KOPT-K1 (cell line): Measurements from ENCODE around the gene SLF2.

ENCODE experiments used
- H3K27ac ChIP-seq: fragments of 200-600 bp; sonication (generic); 2 replicates; pipeline ENCODE4 v1.5.1; 2016; ENCODE audit warnings: antibody characterized with exemption, mild to moderate bottlenecking, low read depth, low read length; ENCODE audit not compliant: poor library complexity, severe bottlenecking
- H3K36me3 ChIP-seq: fragments of 200-600 bp; sonication (generic); 2 replicates; pipeline ENCODE4 v1.5.1; 2017; ENCODE audit warnings: antibody characterized with exemption, mild to moderate bottlenecking, low read length, moderate library complexity; ENCODE audit not compliant: insufficient read depth
- H3K9me3 ChIP-seq: fragments of 200-600 bp; sonication (generic); 2 replicates; pipeline ENCODE4 v1.5.1; 2017; ENCODE audit warnings: antibody characterized with exemption, low read length, mild to moderate bottlenecking; ENCODE audit not compliant: insufficient read depth, poor library complexity, severe bottlenecking

Gene SLF2

GRCh38 chr10:100888957-100889356, 23.8 kb upstream of the SLF2 start:
- H3K9me3 ChIP-seq = no peaks in the 10 kb centered on the region
- no peak overlapping the region for H3K27ac ChIP-seq
- no peaks in the 10 kb centered on the region for H3K36me3 ChIP-seq

DNA sequence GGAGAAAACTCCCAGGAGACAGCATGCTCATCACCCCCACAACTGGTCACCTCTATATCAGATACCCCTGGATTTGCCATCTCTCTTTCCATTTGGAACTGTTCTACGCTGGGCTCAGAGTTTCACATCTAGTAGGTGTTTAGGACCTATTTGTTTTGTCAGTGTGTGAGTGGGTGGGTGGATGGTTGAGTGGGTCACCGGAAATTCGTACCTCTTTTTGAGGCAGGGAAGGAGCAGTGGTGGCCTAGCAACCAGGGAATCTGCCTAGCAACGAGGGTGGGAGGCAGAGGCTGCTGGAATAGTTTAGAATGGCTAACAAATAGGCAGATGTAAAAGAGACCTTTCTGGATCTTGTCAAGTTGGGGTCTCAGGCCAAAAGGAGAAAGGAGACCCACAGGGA, 23.2 kb upstream of the SLF2 start:
- no peaks in the 10 kb centered on the region for H3K9me3 ChIP-seq
- no peaks in the 10 kb centered on the region for H3K36me3 ChIP-seq
- H3K27ac ChIP-seq = no peak overlapping the region

GRCh38 chr10:100890141-100890672, 22.6 kb upstream of the SLF2 start:
- no peak overlapping the region for H3K27ac ChIP-seq
- H3K36me3 ChIP-seq = no peaks in the 10 kb centered on the region
- H3K9me3 ChIP-seq = no peaks in the 10 kb centered on the region

GRCh38 chr10:100890673-100891317, 22.0 kb upstream of the SLF2 start:
- Histone ChIP-seq H3K27ac (no peak overlapping the region), H3K36me3 (no peaks in the 10 kb centered on the region), H3K9me3 (no peaks in the 10 kb centered on the region)

DNA sequence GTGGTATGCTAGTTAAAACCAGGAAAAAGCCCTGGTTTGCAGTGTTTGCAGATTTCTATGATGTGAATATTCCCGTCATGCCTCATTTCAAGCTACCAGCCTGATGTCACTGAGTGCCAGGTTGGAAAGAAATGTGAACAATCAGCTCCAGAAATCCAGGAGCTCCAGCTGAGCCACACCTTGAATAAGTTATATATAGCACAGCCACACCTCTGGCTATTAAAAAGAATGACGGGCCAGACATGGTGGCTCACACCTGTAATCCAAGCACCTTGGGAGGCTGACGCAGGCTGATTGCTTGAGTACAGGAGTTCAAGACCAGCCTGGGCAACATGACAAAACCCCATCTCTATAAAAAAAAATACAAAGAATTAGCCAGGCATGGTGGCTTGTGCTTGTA, 18.7 kb upstream of the SLF2 start:
- Histone ChIP-seq H3K36me3 (no peaks in the 10 kb centered on the region), H3K27ac (no peak overlapping the region), H3K9me3 (no peaks in the 10 kb centered on the region)

GRCh38 chr10:100894589-100895294, 18.0 kb upstream of the SLF2 start:
- Histone ChIP-seq H3K27ac (no peak overlapping the region), H3K9me3 (no peaks in the 10 kb centered on the region), H3K36me3 (no peaks in the 10 kb centered on the region)

DNA sequence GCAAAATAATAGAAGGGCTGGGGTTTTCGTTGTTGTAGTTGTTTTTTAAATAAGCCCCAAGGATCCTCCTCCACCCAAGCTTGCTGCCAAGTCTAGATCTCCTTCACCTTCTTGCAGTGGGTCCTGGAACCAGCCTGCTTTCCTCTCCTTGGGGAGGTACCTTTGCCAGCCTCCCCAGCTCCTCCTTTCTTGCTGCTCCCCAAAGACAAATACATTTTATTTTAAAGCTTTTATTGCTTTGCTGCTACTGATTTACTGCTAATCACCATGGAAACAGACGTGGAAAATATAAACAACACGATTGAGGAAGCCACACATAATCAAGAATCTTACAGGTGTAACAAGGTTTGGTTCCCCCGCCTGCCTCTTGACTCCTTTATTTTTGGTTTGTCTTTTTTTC, 17.4 kb upstream of the SLF2 start:
- H3K36me3 ChIP-seq = no peaks in the 10 kb centered on the region
- no peak overlapping the region for H3K27ac ChIP-seq
- H3K9me3 ChIP-seq = no peaks in the 10 kb centered on the region

- no peaks in the 10 kb centered on the region for H3K9me3 ChIP-seq
- H3K36me3 ChIP-seq = no peaks in the 10 kb centered on the region
- H3K27ac ChIP-seq = no peak overlapping the region
Observed at GRCh38 chr10:100895896-100896295, 16.9 kb upstream of the SLF2 start.

DNA sequence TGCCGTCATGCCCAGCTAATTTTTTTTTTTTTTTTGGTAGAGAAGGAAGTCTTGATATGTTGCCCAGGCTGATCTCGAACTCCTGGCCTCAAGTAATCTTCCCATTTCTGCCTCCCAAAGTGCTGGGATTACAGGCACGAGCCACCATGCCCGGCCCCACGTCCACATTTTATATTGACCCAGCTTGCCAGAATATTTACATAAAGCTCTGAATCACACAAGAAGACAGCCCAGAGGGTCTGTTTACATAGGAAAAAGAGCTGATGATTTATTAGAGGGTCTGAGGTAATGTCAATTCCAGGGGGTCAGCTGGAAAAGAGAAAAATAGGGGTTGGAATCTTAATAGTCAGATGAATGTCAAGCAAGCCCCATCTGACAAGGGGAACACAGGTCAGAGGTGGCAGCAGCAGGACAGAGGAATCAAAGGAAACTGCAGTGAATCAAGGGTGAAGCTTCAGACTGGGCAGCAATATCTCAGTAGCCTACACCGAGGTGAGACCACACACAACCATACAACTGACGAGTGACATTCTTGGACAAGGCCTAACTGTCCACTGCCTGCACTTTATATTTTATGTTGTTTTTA, 15.8 kb upstream of the SLF2 start:
- Histone ChIP-seq H3K36me3 (no peaks in the 10 kb centered on the region), H3K27ac (no peak overlapping the region), H3K9me3 (no peaks in the 10 kb centered on the region)

DNA sequence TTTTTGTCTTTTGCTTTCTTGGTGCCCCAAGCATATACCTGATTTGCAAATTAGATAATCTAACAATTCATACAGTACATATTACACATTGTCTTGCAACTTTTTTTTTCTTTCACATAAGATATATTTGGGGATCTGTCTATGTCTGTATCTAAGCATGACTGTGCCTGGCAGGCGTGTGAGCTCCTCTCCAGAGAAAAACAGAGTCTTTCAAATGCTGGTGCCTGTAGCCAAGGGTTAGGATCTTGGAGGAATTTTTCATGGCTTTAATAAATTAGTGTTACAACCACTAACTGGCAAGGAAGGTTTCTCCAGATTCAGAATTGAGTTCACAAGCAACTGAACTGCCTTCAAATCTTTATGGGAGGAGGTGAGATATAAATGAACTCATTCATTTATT, 14.8 kb upstream of the SLF2 start:
- Histone ChIP-seq H3K9me3 (no peaks in the 10 kb centered on the region), H3K27ac (no peak overlapping the region), H3K36me3 (no peaks in the 10 kb centered on the region)

DNA sequence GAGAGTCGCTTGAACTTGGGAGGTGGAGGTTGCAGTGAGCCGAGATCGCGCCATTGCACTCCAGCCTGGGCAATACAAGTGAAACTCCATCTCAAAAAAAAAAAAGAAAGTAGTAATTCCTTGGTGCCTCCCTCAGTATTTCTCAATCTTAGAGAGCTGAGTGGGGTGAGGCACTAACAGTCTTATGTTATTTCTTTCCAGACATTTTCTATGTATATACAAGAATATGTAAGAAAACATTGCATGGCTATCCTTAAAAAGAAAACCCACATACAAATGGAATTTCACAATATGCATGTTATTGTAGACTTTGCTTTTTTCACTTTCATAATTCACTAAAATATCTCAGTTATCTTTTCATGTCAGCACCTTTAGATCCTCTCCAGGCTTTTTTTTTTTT, 13.6 kb upstream of the SLF2 start:
- Histone ChIP-seq H3K9me3 (no peaks in the 10 kb centered on the region), H3K27ac (no peak overlapping the region), H3K36me3 (no peaks in the 10 kb centered on the region)

DNA sequence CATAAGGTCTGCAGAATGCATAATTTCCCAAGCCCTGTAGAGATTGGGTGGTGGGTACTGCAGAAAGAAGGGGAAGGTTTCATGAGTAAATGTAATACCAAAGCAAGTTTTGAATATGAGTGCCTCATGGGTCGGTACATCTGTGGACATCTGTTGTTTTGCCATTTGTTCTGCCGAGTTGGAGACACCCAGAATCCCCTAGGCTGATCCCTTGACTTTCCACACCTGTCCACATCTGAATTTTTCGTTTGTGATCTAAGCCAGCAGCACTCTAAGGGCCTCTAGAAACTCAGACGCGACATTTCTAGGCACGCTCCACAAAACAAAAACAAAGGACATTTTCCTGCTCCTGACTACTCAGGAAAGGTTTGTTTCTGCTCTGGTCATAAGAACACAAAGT, 11.7 kb upstream of the SLF2 start:
- Histone ChIP-seq H3K36me3 (no peaks in the 10 kb centered on the region), H3K9me3 (no peaks in the 10 kb centered on the region), H3K27ac (no peak overlapping the region)

- H3K36me3 ChIP-seq = no peaks in the 10 kb centered on the region
- no peak overlapping the region for H3K27ac ChIP-seq
- H3K9me3 ChIP-seq = no peaks in the 10 kb centered on the region
Observed at GRCh38 chr10:100902622-100903021, 10.1 kb upstream of the SLF2 start.

DNA sequence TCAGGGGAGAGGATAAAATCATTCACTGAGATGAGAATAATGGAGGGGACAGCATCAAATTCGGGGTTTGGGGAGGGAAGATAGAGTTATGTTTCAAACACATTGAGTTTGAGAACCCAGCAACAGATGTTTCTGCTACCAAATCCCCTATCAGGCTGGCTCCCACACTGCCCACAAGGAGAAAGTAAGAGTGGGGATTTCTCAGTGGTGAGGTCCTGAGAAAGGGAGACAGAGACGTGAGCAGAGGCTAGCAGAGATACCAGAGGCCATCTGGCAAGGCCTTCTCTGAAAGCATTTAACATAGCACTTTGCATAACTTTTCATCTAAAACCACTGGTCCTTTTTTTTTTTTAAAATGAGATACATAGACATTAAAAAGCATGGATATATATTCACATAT, 7.8 kb upstream of the SLF2 start:
- Histone ChIP-seq H3K9me3 (no peaks in the 10 kb centered on the region), H3K36me3 (no peaks in the 10 kb centered on the region), H3K27ac (no peak overlapping the region)

- no peaks in the 10 kb centered on the region for H3K36me3 ChIP-seq
- no peaks in the 10 kb centered on the region for H3K9me3 ChIP-seq
- H3K27ac ChIP-seq = no peak overlapping the region
Observed at GRCh38 chr10:100907175-100907574, 5.6 kb upstream of the SLF2 start.
